ENCODE results near the gene RAD51B.

- TF ChIP-seq, protein P1, sequence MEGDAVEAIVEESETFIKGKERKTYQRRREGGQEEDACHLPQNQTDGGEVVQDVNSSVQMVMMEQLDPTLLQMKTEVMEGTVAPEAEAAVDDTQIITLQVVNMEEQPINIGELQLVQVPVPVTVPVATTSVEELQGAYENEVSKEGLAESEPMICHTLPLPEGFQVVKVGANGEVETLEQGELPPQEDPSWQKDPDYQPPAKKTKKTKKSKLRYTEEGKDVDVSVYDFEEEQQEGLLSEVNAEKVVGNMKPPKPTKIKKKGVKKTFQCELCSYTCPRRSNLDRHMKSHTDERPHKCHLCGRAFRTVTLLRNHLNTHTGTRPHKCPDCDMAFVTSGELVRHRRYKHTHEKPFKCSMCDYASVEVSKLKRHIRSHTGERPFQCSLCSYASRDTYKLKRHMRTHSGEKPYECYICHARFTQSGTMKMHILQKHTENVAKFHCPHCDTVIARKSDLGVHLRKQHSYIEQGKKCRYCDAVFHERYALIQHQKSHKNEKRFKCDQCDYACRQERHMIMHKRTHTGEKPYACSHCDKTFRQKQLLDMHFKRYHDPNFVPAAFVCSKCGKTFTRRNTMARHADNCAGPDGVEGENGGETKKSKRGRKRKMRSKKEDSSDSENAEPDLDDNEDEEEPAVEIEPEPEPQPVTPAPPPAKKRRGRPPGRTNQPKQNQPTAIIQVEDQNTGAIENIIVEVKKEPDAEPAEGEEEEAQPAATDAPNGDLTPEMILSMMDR (IDR thresholded peaks at IDR 0.05), result no peak
- no peak for TF ChIP-seq POLR2A (IDR thresholded peaks at IDR 0.05)
Observed at GRCh38 chr14:68441542-68441941, 622.0 kb downstream of the RAD51B start.
